Measurements from ENCODE around the gene ALOXE3. TPM values are rescaled to one million over a fixed set of nuclear protein-coding genes. Genes with fewer than 3 reads are reported as not detected.
A peak's percentile ranks its signal among the peaks of the same experiment; 100 is the strongest.

Gene ALOXE3
- total and polyA plus RNA-seq, 2 experiments from 2014 or later, result 0.10 to 0.27 TPM

DNA sequence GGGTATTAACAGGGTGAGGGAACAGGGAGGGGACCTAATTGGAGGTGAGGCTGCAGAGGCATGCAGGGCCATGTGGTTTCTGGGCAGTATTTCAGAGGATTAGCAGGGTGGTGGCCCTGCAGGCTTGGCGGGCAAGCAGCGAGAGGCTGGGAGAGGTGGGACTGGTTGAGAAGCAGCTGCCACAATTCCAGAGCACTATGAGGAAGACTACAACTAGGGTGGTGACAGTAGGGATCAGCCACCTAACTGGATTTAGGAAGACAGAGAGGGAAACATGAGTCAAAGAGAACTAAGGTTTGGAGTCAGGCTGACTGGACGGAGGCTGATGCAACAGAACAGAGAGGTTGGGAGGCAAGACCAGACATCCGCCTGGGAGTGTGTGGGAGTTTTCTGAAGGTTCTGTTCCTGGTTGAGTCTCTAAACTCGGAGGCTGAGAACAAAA, 12.3 kb downstream of the ALOXE3 start:
- no peak for DNase-seq (ENCODE audit: low spot score)
- Histone ChIP-seq H3K27me3 (ENCODE audit: insufficient read depth) (peaks cover 36% of the 10 kb centered on the region), H4K20me1 (replicated peaks; ENCODE audit: insufficient read depth) (no peaks in the 10 kb centered on the region), H3K4me3 (no peak overlapping the region), H3K27ac (ENCODE audit: low read depth) (no peak overlapping the region), H3K4me2 (no peak overlapping the region), H3K9me2 (ENCODE audit: insufficient read depth) (no peaks in the 10 kb centered on the region; the same call in 1 of the 2 replicates), H3K36me3 (ENCODE audit: insufficient read depth) (no peaks in the 10 kb centered on the region), H3K79me2 (replicated peaks; ENCODE audit: insufficient read depth) (no peaks in the 10 kb centered on the region), H3F3A (replicated peaks; ENCODE audit: low read depth) (no peaks in the 10 kb centered on the region), H3K4me1 (ENCODE audit: insufficient read depth) (no peaks in the 10 kb centered on the region), H2AFZ (peak overlapping the region; percentile 78; the same call in 1 of the 2 replicates)
- H3K9me3 Mint-ChIP-seq, result no peaks in the 10 kb centered on the region
- no peaks in the 10 kb centered on the region for H3K36me3 Mint-ChIP-seq (ENCODE audit: low read depth)
- no peak overlapping the region; the same call in 2 of the 3 replicates for H3K4me3 Mint-ChIP-seq
- H3K27me3 Mint-ChIP-seq (ENCODE audit: insufficient read depth, low read depth, poor library complexity), result peaks cover 33% of the 10 kb centered on the region
- ATAC-seq, result no peak
- no peak overlapping the region for H3K27ac Mint-ChIP-seq
- TF ChIP-seq, protein P1, sequence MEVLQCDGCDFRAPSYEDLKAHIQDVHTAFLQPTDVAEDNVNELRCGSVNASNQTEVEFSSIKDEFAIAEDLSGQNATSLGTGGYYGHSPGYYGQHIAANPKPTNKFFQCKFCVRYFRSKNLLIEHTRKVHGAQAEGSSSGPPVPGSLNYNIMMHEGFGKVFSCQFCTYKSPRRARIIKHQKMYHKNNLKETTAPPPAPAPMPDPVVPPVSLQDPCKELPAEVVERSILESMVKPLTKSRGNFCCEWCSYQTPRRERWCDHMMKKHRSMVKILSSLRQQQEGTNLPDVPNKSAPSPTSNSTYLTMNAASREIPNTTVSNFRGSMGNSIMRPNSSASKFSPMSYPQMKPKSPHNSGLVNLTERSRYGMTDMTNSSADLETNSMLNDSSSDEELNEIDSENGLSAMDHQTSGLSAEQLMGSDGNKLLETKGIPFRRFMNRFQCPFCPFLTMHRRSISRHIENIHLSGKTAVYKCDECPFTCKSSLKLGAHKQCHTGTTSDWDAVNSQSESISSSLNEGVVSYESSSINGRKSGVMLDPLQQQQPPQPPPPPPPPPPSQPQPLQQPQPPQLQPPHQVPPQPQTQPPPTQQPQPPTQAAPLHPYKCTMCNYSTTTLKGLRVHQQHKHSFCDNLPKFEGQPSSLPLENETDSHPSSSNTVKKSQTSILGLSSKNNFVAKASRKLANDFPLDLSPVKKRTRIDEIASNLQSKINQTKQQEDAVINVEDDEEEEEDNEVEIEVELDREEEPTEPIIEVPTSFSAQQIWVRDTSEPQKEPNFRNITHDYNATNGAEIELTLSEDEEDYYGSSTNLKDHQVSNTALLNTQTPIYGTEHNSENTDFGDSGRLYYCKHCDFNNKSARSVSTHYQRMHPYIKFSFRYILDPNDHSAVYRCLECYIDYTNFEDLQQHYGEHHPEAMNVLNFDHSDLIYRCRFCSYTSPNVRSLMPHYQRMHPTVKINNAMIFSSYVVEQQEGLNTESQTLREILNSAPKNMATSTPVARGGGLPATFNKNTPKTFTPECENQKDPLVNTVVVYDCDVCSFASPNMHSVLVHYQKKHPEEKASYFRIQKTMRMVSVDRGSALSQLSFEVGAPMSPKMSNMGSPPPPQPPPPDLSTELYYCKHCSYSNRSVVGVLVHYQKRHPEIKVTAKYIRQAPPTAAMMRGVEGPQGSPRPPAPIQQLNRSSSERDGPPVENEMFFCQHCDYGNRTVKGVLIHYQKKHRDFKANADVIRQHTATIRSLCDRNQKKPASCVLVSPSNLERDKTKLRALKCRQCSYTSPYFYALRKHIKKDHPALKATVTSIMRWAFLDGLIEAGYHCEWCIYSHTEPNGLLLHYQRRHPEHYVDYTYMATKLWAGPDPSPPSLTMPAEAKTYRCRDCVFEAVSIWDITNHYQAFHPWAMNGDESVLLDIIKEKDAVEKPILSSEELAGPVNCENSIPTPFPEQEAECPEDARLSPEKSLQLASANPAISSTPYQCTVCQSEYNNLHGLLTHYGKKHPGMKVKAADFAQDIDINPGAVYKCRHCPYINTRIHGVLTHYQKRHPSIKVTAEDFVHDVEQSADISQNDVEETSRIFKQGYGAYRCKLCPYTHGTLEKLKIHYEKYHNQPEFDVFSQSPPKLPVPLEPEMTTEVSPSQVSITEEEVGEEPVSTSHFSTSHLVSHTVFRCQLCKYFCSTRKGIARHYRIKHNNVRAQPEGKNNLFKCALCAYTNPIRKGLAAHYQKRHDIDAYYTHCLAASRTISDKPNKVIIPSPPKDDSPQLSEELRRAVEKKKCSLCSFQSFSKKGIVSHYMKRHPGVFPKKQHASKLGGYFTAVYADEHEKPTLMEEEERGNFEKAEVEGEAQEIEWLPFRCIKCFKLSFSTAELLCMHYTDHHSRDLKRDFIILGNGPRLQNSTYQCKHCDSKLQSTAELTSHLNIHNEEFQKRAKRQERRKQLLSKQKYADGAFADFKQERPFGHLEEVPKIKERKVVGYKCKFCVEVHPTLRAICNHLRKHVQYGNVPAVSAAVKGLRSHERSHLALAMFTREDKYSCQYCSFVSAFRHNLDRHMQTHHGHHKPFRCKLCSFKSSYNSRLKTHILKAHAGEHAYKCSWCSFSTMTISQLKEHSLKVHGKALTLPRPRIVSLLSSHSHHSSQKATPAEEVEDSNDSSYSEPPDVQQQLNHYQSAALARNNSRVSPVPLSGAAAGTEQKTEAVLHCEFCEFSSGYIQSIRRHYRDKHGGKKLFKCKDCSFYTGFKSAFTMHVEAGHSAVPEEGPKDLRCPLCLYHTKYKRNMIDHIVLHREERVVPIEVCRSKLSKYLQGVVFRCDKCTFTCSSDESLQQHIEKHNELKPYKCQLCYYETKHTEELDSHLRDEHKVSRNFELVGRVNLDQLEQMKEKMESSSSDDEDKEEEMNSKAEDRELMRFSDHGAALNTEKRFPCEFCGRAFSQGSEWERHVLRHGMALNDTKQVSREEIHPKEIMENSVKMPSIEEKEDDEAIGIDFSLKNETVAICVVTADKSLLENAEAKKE (CRISPR knock-in tag; IDR thresholded peaks at IDR 0.05), result no peak
- TF ChIP-seq, protein P2, sequence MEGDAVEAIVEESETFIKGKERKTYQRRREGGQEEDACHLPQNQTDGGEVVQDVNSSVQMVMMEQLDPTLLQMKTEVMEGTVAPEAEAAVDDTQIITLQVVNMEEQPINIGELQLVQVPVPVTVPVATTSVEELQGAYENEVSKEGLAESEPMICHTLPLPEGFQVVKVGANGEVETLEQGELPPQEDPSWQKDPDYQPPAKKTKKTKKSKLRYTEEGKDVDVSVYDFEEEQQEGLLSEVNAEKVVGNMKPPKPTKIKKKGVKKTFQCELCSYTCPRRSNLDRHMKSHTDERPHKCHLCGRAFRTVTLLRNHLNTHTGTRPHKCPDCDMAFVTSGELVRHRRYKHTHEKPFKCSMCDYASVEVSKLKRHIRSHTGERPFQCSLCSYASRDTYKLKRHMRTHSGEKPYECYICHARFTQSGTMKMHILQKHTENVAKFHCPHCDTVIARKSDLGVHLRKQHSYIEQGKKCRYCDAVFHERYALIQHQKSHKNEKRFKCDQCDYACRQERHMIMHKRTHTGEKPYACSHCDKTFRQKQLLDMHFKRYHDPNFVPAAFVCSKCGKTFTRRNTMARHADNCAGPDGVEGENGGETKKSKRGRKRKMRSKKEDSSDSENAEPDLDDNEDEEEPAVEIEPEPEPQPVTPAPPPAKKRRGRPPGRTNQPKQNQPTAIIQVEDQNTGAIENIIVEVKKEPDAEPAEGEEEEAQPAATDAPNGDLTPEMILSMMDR (conservative IDR thresholded peaks at IDR 0.05; ENCODE audit: low read depth in 2 of 2), result no peak
- TF ChIP-seq JUNB (IDR thresholded peaks at IDR 0.05; ENCODE audit: unreplicated experiment), result no peak
- TF ChIP-seq, protein P3, sequence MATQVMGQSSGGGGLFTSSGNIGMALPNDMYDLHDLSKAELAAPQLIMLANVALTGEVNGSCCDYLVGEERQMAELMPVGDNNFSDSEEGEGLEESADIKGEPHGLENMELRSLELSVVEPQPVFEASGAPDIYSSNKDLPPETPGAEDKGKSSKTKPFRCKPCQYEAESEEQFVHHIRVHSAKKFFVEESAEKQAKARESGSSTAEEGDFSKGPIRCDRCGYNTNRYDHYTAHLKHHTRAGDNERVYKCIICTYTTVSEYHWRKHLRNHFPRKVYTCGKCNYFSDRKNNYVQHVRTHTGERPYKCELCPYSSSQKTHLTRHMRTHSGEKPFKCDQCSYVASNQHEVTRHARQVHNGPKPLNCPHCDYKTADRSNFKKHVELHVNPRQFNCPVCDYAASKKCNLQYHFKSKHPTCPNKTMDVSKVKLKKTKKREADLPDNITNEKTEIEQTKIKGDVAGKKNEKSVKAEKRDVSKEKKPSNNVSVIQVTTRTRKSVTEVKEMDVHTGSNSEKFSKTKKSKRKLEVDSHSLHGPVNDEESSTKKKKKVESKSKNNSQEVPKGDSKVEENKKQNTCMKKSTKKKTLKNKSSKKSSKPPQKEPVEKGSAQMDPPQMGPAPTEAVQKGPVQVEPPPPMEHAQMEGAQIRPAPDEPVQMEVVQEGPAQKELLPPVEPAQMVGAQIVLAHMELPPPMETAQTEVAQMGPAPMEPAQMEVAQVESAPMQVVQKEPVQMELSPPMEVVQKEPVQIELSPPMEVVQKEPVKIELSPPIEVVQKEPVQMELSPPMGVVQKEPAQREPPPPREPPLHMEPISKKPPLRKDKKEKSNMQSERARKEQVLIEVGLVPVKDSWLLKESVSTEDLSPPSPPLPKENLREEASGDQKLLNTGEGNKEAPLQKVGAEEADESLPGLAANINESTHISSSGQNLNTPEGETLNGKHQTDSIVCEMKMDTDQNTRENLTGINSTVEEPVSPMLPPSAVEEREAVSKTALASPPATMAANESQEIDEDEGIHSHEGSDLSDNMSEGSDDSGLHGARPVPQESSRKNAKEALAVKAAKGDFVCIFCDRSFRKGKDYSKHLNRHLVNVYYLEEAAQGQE (IDR thresholded peaks at IDR 0.05; ENCODE audit: unreplicated experiment), result no peak
- TF ChIP-seq ZNF114 (CRISPR knock-in tag; IDR thresholded peaks at IDR 0.05), result no peak
- TF ChIP-seq, protein P4, sequence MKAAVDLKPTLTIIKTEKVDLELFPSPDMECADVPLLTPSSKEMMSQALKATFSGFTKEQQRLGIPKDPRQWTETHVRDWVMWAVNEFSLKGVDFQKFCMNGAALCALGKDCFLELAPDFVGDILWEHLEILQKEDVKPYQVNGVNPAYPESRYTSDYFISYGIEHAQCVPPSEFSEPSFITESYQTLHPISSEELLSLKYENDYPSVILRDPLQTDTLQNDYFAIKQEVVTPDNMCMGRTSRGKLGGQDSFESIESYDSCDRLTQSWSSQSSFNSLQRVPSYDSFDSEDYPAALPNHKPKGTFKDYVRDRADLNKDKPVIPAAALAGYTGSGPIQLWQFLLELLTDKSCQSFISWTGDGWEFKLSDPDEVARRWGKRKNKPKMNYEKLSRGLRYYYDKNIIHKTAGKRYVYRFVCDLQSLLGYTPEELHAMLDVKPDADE (IDR thresholded peaks at IDR 0.05), result no peak
- TF ChIP-seq EZH2 (IDR thresholded peaks at IDR 0.05; ENCODE audit: low read depth, unreplicated experiment), result no peak
- TF ChIP-seq CREB1 (CRISPR knock-in tag; IDR thresholded peaks at IDR 0.05; ENCODE audit: low read depth), result no peak
- no peak for TF ChIP-seq POLR2AphosphoS5 (IDR thresholded peaks at IDR 0.05; ENCODE audit: low read depth)
- TF ChIP-seq NANOG (IDR thresholded peaks at IDR 0.05; ENCODE audit: borderline replicate concordance), result no peak
- no peak for TF ChIP-seq ZNF331 (CRISPR knock-in tag; IDR thresholded peaks at IDR 0.05; ENCODE audit: low read depth)
- peaks cover 15% of the 10 kb centered on the region for H3K4me1 Mint-ChIP-seq

Measured in GM23338 (cell line).